Heart left ventricle (tissue), 16 donors: ENCODE measurements around the gene MRPL32. TPM values are rescaled to one million over a fixed set of nuclear protein-coding genes. Genes with fewer than 3 reads are reported as not detected.

ENCODE experiments used
- ATAC-seq, 4 donors: fragments of 200-7000 bp; cut with Tn5 transposase; one replicate each; pipeline ENCODE4 v1.9.1; 2020 to 2022; ENCODE audit warnings: moderate library complexity in 4 of 4, mild to moderate bottlenecking in 3 of 4, moderate number of reproducible peaks in 1 of 4
- DNase-seq, 5 donors: peaks; one replicate each; pipeline ENCODE4 v3.0.0-alpha.2; 2020
- H3K27ac ChIP-seq, 12 donors: fragments of 200-600 bp; sonication (generic) in 4 of 12; one replicate each; pipeline versions ENCODE4 v1.5.0 to v1.8.0; 2016 to 2022; ENCODE audit warnings: mild to moderate bottlenecking in 2 of 12
- H3K27me3 ChIP-seq, 9 donors: fragments of 200-600 bp; sonication (generic) in 2 of 9; one replicate each; pipeline versions ENCODE4 v1.5.1 to v1.8.0; 2016 to 2022; ENCODE audit warnings: mild to moderate bottlenecking in 3 of 9
- H3K36me3 ChIP-seq, 9 donors: fragments of 200-600 bp; sonication (generic) in 2 of 9; one replicate each; pipeline versions ENCODE4 v1.5.0 to v1.8.0; 2018 to 2022; ENCODE audit warnings: mild to moderate bottlenecking in 2 of 9
- H3K4me1 ChIP-seq, 12 donors: fragments of 200-600 bp; sonication (generic) in 4 of 12; one replicate each; pipeline versions ENCODE4 v1.5.0 to v1.8.0; 2016 to 2022; ENCODE audit warnings: mild to moderate bottlenecking in 3 of 12
- H3K4me3 ChIP-seq, 12 donors: fragments of 200-600 bp; sonication (generic) in 4 of 12; one replicate each; pipeline versions ENCODE4 v1.5.0 to v1.8.0; 2017 to 2022; ENCODE audit warnings: mild to moderate bottlenecking in 9 of 12, moderate library complexity in 4 of 12
- H3K9me3 ChIP-seq, 12 donors: fragments of 200-600 bp; sonication (generic) in 4 of 12; one replicate each; pipeline versions ENCODE4 v1.5.0 to v1.8.0; 2016 to 2022; ENCODE audit warnings: mild to moderate bottlenecking in 1 of 12
- CTCF ChIP-seq, 12 donors: fragments of 200-600 bp; sonication (generic) in 4 of 12; IDR thresholded peaks; one replicate each; pipeline versions ENCODE4 v1.5.0 to v1.8.0; 2018 to 2022; ENCODE audit warnings: antibody characterized with exemption in 12 of 12, mild to moderate bottlenecking in 5 of 12
- POLR2A ChIP-seq, 2 donors: fragments of 450-650 bp; IDR thresholded peaks; one replicate each; pipeline ENCODE4 v1.6.1; 2017; ENCODE audit warnings: antibody characterized with exemption in 2 of 2, mild to moderate bottlenecking in 2 of 2, moderate library complexity in 2 of 2
- WGBS, 4 donors: extraction: QIAGEN DNeasy Blood & Tissue Kit in 2 of 4; methylation state at CpG; one replicate each; pipeline versions ENCODE4 v1.1.5 to v1.1.7; 2013 to 2018; 5-methylcytosine and 5-hydroxymethylcytosine counted together
- intact Hi-C, 10 donors: fragments of 100-400 bp; cut with DNase I; formaldehyde crosslinking; loops; one replicate each; pipeline versions ENCODE4 v1.11.1 to v1.14.2; 2022
- polyA plus RNA-seq, 2 donors: library from polyadenylated mRNA; stranded (reverse); fragments of 200-250 nt; gene quantifications; one replicate each; pipeline ENCODE4 v1.2.3, GENCODE V29; 2013
- total RNA-seq, 9 donors: library from RNA; depleted of rRNA in 2 of 9; stranded (reverse); fragments of >200 nt in 2 of 9; fragmentation: NEBNext Ultra II Directional in 3 of 9; extraction: Animal tissue kit (Norgen Biotek cat#: 25700) in 3 of 9; gene quantifications; one replicate each; pipeline versions ENCODE4 v1.1.0 to v1.2.4, GENCODE V29; 2016 to 2023
- donor health status: ischemic (EF 13 %, LVEDD 7.1; RV severe dilation, severe dysfunction).
- donor health status: healthy with polysubstance abuse.
- donor health status: DM: no; HTN: yes; CAD: no.
- donor health status: DM: no; HTN: no; CAD: no.
- donor health status: ischemic (EF 25% LVEDD 6.9; RV normal size, moderate dysfunction).
- donor health status: ischemic (EF 25% LVEDD 5.7; RV mildly dilated, moderate dysfunction).
- donor health status: healthy.
- donor health status: DM: yes; HTN: yes; CAD: no.
- donor health status: ischemic (EF 35%, LVEDD 5.7; RV mildly dilated, moderate dysfunction).
- donor health status: nonischemic (EF 11% LVEDD 7.7; RV severe dilation, severe dysfunction).
- donor health status: DM: yes; HTN: yes; CAD: no.
- donor health status: PGD.
- donor health status: ischemic (EF 29% LVEDD 5.4; RV normal size, mild dysfunction).
- donor health status: nonischemic (EF 23%, LVEDD 6.1; RV moderate dilation, normal function).

The MRPL32 gene
- total and polyA plus RNA-seq, 11 donors = 49.0 to 98.4 (median 63.4) TPM

DNA sequence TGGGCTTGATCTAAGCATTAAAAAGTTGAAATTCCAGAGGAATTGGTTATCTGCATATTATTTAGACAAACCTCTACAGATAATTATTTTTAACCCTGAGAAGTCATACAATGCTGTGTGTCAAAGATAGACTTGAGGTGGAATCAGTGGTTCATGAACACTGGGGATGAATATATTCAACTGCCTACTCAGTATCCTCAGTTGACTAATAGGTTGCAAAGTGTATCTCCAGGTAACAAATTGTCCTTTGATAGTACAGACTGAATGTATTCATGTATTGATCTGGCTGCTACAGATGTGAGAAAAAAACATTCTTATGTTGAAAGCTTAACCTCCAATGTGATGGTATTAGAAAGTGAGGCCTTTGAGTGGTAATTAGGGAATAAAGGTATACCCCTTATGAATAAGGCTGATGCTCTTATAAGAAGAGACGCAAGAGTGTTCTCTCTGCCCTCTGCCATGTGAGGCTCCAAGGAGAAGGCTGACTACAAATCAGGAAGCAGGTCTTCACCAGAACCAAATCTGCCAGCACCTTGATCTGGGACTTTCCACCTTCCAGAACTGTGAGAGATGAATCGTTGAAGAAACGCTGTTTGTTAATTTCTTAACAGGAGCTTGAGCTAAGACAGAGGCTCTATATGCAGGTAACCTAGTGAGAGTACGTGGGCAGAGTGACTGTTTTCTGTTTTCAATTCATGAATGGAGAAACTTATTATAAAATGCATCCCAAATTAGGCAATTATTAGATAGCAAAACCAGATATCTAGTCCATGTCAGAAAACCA lies 7.5 kb downstream of the MRPL32 start:
- H3K27ac ChIP-seq = no peak overlapping the region
- intact Hi-C loops = loop anchor here (1.0 to 10.0 kb wide), 13 partner anchors 165 to 895 kb away; partner anchors contain the start of genes COA1 (in 3 of the 10) and HECW1 (in 2 of the 10)
- ATAC-seq (no peak), DNase-seq (no peak)
- H3K9me3 ChIP-seq = no peaks in the 10 kb centered on the region
- H3K27me3 ChIP-seq = no peaks in the 10 kb centered on the region
- H3K4me3 ChIP-seq = no peak overlapping the region
- H3K36me3 ChIP-seq = peaks cover 0 to 58% (median 54%) of the 10 kb centered on the region in 9 donors
- 91 to 92% (median 91%) methylated on average over 4 of the region's 4 CpGs for WGBS, 4 donors
- peaks cover 0 to 8% (median 0%) of the 10 kb centered on the region in 12 donors for H3K4me1 ChIP-seq
- TF ChIP-seq CTCF (IDR thresholded peaks at IDR 0.05) (no peak), POLR2A (IDR thresholded peaks at IDR 0.05) (no peak)

GRCh38 chr7:42940985-42941847 lies 9.0 kb downstream of the MRPL32 start:
- TF ChIP-seq CTCF (IDR thresholded peaks at IDR 0.05) (peak; percentile 76 to 89 (median 84)), POLR2A (IDR thresholded peaks at IDR 0.05) (no peak)
- peak in 3 of 4 donors; percentile 67 to 82 (median 73) for ATAC-seq
- intact Hi-C loops = loop anchor here (1.0 to 10.0 kb wide), 13 partner anchors 164 to 894 kb away; partner anchors contain the start of genes HECW1 (in 2 of the 10) and COA1 (in 1 of the 10)
- DNase-seq = peak; percentile 61 to 83 (median 71)
- no peak overlapping the region for H3K4me3 ChIP-seq
- H3K27ac ChIP-seq = no peak overlapping the region
- H3K36me3 ChIP-seq = peaks cover 0 to 43% (median 38%) of the 10 kb centered on the region in 9 donors
- no peaks in the 10 kb centered on the region for H3K4me1 ChIP-seq
- H3K27me3 ChIP-seq = no peaks in the 10 kb centered on the region
- WGBS, 4 donors = 53 to 61% (median 58%) methylated on average over 13 of the region's 13 CpGs
- H3K9me3 ChIP-seq = no peaks in the 10 kb centered on the region

- H3K4me3 ChIP-seq = peak overlapping the region in 2 of 12 donors; percentile 5 to 10
Measured at GRCh38 chr7:42945821-42946626, 13.8 kb downstream of the MRPL32 start.

More at GRCh38 chr7:42945821-42946626, 13.8 kb downstream of the MRPL32 start:
- no peaks in the 10 kb centered on the region for H3K36me3 ChIP-seq
- ATAC-seq = no peak
- no peaks in the 10 kb centered on the region for H3K4me1 ChIP-seq
- no peak for DNase-seq
- no peak overlapping the region for H3K27ac ChIP-seq
- H3K27me3 ChIP-seq = no peaks in the 10 kb centered on the region
- no peaks in the 10 kb centered on the region for H3K9me3 ChIP-seq
- TF ChIP-seq CTCF (IDR thresholded peaks at IDR 0.05) = no peak
- intact Hi-C loops = loop anchor here in 4 of 10 donors (2.0 to 10.0 kb wide), 6 partner anchors 159 to 889 kb away; partner anchors contain the start of genes COA1 (in 1 of the 4) and HECW1 (in 1 of the 4)
- 31 to 60% (median 46%) methylated on average over 3 to 4 of the region's 4 CpGs for WGBS, 4 donors
